ENCODE measurements around the gene TTC17.
A peak's percentile ranks its signal among the peaks of the same experiment; 100 is the strongest.
"Not testable (repeated sequence)": the region's sequence is repeated elsewhere in the genome, so short reads cannot be mapped to it uniquely, and the experiment has no call there.

TTC17 gene

GRCh38 chr11:43477491-43477890 is 118.8 kb downstream of the TTC17 start:
- DNase-seq = not testable (repeated sequence)

- DNase-seq = no peak
Measured at GRCh38 chr11:43486141-43486540, 127.4 kb downstream of the TTC17 start.

- no peak for DNase-seq
Measured at GRCh38 chr11:43489869-43490465, 131.2 kb downstream of the TTC17 start.

- no peak for DNase-seq
Measured at GRCh38 chr11:43492701-43493100, 134.0 kb downstream of the TTC17 start.

- DNase-seq = no peak
Measured at GRCh38 chr11:43493431-43493830, 134.7 kb downstream of the TTC17 start.

- no peak for DNase-seq
Measured at GRCh38 chr11:43497144-43497543, 138.4 kb downstream of the TTC17 start.

GRCh38 chr11:43498561-43498960 is 139.8 kb downstream of the TTC17 start:
- DNase-seq = no peak

- DNase-seq = no peak
Measured at GRCh38 chr11:43503417-43503816, 144.7 kb downstream of the TTC17 start.

- DNase-seq = no peak
Measured at GRCh38 chr11:43504316-43504950, 145.7 kb downstream of the TTC17 start.

- no peak for DNase-seq
Measured at GRCh38 chr11:43505171-43505570, 146.5 kb downstream of the TTC17 start.

- DNase-seq = no peak
Measured at GRCh38 chr11:43507171-43507570, 148.5 kb downstream of the TTC17 start.

GRCh38 chr11:43508511-43508918 is 149.8 kb downstream of the TTC17 start:
- peak in 1 of 2 experiments; percentile 19 for DNase-seq

- no peak for DNase-seq
Measured at GRCh38 chr11:43511959-43512358, 153.2 kb downstream of the TTC17 start.

- no peak for DNase-seq
Measured at GRCh38 chr11:43515090-43515489, 156.4 kb downstream of the TTC17 start.

- no peak for DNase-seq
Measured at GRCh38 chr11:43516316-43516850, 157.7 kb downstream of the TTC17 start.

- DNase-seq = no peak
Measured at GRCh38 chr11:43517518-43517917, 158.8 kb downstream of the TTC17 start.

- DNase-seq = no peak
Measured at GRCh38 chr11:43518408-43519160, 159.9 kb downstream of the TTC17 start.

- DNase-seq = no peak
Measured at GRCh38 chr11:43521471-43521870, 162.8 kb downstream of the TTC17 start.

GRCh38 chr11:43523632-43524031 is 164.9 kb downstream of the TTC17 start:
- DNase-seq = no peak

GRCh38 chr11:43532041-43532440 is 173.3 kb downstream of the TTC17 start:
- no peak for DNase-seq

- DNase-seq = no peak
Measured at GRCh38 chr11:43537833-43538615, 179.3 kb downstream of the TTC17 start.

- no peak for DNase-seq
Measured at GRCh38 chr11:43541993-43542392, 183.3 kb downstream of the TTC17 start.
